ENCODE data around the gene SP110. TPM values are rescaled to one million over a fixed set of nuclear protein-coding genes. Genes with fewer than 3 reads are reported as not detected.

SP110 gene
- total RNA-seq, 4 donors from 2014 or later = 22.0 to 26.7 (median 23.8) TPM

DNA sequence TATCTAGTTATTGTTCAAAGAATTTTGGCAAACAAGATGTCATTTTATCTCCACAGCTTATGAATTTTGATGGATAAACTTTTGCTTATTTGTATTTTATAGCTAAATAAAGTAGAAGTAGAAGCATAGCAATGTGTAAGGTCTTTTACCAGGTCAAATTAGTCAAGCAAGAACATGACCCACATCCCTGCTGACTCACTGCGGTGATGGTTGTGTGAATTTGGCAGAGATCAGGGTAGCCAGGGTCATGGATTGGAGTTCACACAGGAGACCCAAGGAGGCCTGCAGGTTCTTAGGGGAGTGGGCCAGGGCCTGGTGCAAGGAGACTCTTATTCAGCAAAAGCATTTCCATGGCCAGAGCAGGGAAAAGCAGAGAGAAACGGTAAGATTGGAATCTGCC, 24.4 kb upstream of the SP110 start:
- 71 to 85% methylated on average over 2 of the region's 2 CpGs for WGBS, 2 donors

DNA sequence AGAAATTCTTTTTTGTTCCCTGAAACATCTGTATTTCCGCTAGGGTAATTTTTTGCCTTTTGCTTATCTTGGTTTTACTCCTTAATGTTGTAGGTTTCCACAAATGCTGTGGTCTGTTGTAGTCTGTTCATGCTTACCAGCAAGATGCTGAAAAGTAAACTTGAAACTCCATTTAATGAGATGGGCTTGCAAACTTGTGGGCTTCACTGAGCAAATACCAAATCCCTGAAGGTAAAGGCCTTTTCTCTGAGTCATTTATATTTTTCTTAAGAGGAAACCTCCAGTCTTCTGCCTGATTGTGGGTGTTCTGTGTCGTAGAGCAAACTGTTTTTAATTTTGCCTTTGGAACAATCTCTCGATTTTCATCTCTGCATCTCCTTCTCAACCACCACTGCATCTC, 15.1 kb upstream of the SP110 start:
- no peak overlapping the region for H3K4me3 ChIP-seq
- H3K27ac ChIP-seq = no peak overlapping the region
- DNase-seq (ENCODE audit: low spot score in 2 of 2) = no peak
- 68 to 81% methylated on average over 3 of the region's 3 CpGs for WGBS, 2 donors
- H3K36me3 ChIP-seq = peaks cover 0 to 5% (median 0%) of the 10 kb centered on the region in 3 donors
- no peak for TF ChIP-seq POLR2A (IDR thresholded peaks at IDR 0.05)
- TF ChIP-seq, protein P1, sequence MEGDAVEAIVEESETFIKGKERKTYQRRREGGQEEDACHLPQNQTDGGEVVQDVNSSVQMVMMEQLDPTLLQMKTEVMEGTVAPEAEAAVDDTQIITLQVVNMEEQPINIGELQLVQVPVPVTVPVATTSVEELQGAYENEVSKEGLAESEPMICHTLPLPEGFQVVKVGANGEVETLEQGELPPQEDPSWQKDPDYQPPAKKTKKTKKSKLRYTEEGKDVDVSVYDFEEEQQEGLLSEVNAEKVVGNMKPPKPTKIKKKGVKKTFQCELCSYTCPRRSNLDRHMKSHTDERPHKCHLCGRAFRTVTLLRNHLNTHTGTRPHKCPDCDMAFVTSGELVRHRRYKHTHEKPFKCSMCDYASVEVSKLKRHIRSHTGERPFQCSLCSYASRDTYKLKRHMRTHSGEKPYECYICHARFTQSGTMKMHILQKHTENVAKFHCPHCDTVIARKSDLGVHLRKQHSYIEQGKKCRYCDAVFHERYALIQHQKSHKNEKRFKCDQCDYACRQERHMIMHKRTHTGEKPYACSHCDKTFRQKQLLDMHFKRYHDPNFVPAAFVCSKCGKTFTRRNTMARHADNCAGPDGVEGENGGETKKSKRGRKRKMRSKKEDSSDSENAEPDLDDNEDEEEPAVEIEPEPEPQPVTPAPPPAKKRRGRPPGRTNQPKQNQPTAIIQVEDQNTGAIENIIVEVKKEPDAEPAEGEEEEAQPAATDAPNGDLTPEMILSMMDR (IDR thresholded peaks at IDR 0.05) = no peak
- TF ChIP-seq EP300 (IDR thresholded peaks at IDR 0.05) = no peak
- no peaks in the 10 kb centered on the region for H3K4me1 ChIP-seq
- peaks cover 0 to 14% (median 0%) of the 10 kb centered on the region in 4 donors for H3K9me3 ChIP-seq
- no peaks in the 10 kb centered on the region for H3K27me3 ChIP-seq

More for the DNA sequence above, 24.4 kb upstream of the SP110 start:
- H3K27ac ChIP-seq = no peak overlapping the region
- H3K4me1 ChIP-seq = no peaks in the 10 kb centered on the region
- no peaks in the 10 kb centered on the region for H3K27me3 ChIP-seq
- no peak for DNase-seq (ENCODE audit: low spot score in 2 of 2)
- no peaks in the 10 kb centered on the region for H3K9me3 ChIP-seq
- no peak overlapping the region for H3K4me3 ChIP-seq
- TF ChIP-seq, protein P1 (IDR thresholded peaks at IDR 0.05) = no peak
- TF ChIP-seq EP300 (IDR thresholded peaks at IDR 0.05) = no peak
- no peak for TF ChIP-seq POLR2A (IDR thresholded peaks at IDR 0.05)
- no peaks in the 10 kb centered on the region for H3K36me3 ChIP-seq

DNA sequence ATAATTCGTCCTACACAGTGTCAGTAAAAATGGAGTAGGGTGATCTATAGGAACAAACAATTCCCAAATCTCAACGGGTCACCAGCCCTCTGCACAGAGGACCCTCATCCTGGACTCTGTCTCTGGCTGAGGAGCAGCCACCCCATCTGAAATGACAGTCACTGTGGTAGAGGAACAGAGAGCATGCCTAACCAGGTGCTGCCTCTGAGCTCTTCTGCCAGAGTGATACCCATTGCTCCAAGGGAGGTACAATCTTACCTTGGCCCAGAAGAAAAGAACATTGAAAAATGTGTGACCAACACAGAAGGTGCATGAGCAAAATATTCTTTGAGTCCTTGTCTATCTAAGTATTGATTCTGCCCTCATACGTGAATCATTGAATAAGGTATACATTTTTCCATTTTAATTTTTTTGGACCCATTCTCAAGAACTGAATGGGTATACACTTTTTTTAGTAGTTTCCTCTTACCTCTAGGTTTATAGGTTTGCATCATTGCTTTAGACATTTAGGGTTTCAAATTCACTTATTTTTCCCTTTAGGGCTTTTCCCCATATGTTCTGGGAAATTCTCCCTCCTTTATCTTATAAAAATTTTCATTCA, 14.4 kb upstream of the SP110 start:
- 85 to 89% methylated on average over 3 of the region's 3 CpGs for WGBS, 2 donors
- TF ChIP-seq EP300 (IDR thresholded peaks at IDR 0.05) (no peak), POLR2A (IDR thresholded peaks at IDR 0.05) (no peak)
- H3K4me3 ChIP-seq = no peak overlapping the region
- H3K27ac ChIP-seq = no peak overlapping the region
- peaks cover 0 to 5% (median 0%) of the 10 kb centered on the region in 3 donors for H3K36me3 ChIP-seq
- no peaks in the 10 kb centered on the region for H3K4me1 ChIP-seq
- peaks cover 0 to 17% (median 0%) of the 10 kb centered on the region in 4 donors for H3K9me3 ChIP-seq
- DNase-seq (ENCODE audit: low spot score in 2 of 2) = no peak
- H3K27me3 ChIP-seq = no peaks in the 10 kb centered on the region

DNA sequence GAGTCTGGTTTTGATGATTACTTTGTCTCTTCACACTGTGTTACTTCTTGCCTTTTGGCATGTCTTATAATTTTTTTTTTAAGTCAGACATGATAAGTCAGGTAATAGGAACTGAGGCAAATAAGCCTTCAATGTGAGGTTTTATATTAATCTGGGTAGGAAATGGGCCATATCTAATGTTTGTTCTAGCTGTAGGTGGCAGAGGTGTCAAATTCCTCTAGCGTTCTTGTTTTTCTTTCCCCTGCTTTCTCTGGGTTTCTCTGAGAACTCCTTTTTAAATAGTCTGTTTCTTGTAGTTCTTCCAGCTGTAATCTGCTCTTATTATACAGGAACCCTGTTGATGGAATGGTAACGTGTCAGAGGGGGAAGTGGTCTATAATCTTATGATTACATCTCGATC, 11.5 kb upstream of the SP110 start:
- Histone ChIP-seq H3K9me3 (peaks cover 0 to 17% (median 0%) of the 10 kb centered on the region in 4 donors), H3K36me3 (no peaks in the 10 kb centered on the region), H3K27ac (no peak overlapping the region), H3K27me3 (no peaks in the 10 kb centered on the region), H3K4me1 (no peaks in the 10 kb centered on the region), H3K4me3 (no peak overlapping the region)
- TF ChIP-seq, protein P1 (IDR thresholded peaks at IDR 0.05) = no peak
- no peak for TF ChIP-seq POLR2A (IDR thresholded peaks at IDR 0.05)
- TF ChIP-seq EP300 (IDR thresholded peaks at IDR 0.05) = no peak
- no peak for DNase-seq (ENCODE audit: low spot score in 2 of 2)
- 71 to 76% methylated on average over 3 of the region's 3 CpGs for WGBS, 2 donors

DNA sequence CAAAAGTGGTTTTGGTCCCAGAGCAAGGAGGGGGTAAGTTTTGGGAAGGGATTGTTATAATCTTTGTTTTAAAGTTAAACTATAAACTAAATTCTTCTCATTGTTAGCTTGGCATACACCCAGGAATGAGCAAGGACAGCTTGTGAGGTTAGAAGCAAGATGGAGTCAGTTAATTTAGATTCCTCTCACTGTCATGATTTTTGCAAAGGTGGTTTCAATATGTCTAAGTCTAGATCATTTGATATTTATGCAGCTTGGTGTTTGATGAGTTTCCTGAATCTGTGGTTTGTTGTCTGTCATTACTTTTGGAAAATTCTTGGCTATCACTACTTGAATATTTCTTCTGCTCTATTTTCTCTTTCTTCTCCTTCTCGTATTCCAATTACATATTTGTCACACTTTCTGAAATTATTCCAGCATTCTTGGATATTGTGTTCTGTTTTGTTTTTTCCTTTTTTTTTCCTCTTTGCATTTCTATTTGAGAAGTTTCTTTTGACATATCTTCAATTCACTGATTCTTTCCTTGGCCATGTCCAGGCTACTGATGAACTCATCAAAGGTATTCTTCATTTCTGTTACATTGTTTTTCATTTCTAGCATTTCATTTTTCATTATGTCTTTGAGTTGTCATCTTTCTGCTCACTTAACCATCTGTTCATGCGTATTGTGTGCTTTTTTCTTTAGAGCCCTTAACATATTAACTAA, 10.9 kb upstream of the SP110 start:
- H3K4me3 ChIP-seq = no peak overlapping the region
- no peak for TF ChIP-seq EP300 (IDR thresholded peaks at IDR 0.05)
- TF ChIP-seq, protein P1 (IDR thresholded peaks at IDR 0.05) = no peak
- TF ChIP-seq POLR2A (IDR thresholded peaks at IDR 0.05) = no peak
- no peaks in the 10 kb centered on the region for H3K36me3 ChIP-seq
- H3K4me1 ChIP-seq = no peaks in the 10 kb centered on the region
- no peak overlapping the region for H3K27ac ChIP-seq
- peaks cover 0 to 17% (median 0%) of the 10 kb centered on the region in 4 donors for H3K9me3 ChIP-seq
- DNase-seq (ENCODE audit: low spot score in 2 of 2) = no peak
- no peaks in the 10 kb centered on the region for H3K27me3 ChIP-seq
- WGBS, 2 donors = 85 to 88% methylated on average over 2 of the region's 2 CpGs
